GM12865 (cell line): Measurements from ENCODE around the gene HSF2BP.

Experiments used
- DNase-seq: peaks from one replicate; pipeline ENCODE4 v3.0.0; 2010; ENCODE audit warnings: low read depth
- H3K4me3 ChIP-seq: 2 replicates; pipeline ENCODE4 v1.5.1; 2011; ENCODE audit warnings: mild to moderate bottlenecking, low read depth, low read length, control low read depth
- CTCF ChIP-seq: IDR thresholded peaks from 2 replicates; pipeline ENCODE4 v1.5.1; 2011; ENCODE audit warnings: low read length, control low read depth, low read depth, inconsistent platforms; ENCODE audit not compliant: insufficient read depth; ENCODE audit errors: missing control alignments

Gene HSF2BP

GRCh38 chr21:43609501-43610340 lies 49.6 kb downstream of the HSF2BP start:
- H3K4me3 ChIP-seq: no peak overlapping the region
- DNase-seq: no peak
- no peak for TF ChIP-seq CTCF

- DNase-seq: no peak
- no peak for TF ChIP-seq CTCF
- no peak overlapping the region for H3K4me3 ChIP-seq
These were observed 50.6 kb downstream of the HSF2BP start for GRCh38 chr21:43608664-43609063.

- no peak overlapping the region for H3K4me3 ChIP-seq
- no peak for DNase-seq
- no peak for TF ChIP-seq CTCF
These were observed 51.1 kb downstream of the HSF2BP start for GRCh38 chr21:43608225-43608624.

GRCh38 chr21:43605320-43606215 lies 53.7 kb downstream of the HSF2BP start:
- H3K4me3 ChIP-seq: no peak overlapping the region
- TF ChIP-seq CTCF: no peak
- no peak for DNase-seq

GRCh38 chr21:43604505-43605204 lies 54.6 kb downstream of the HSF2BP start:
- DNase-seq: no peak
- no peak overlapping the region for H3K4me3 ChIP-seq
- TF ChIP-seq CTCF: no peak

GRCh38 chr21:43603641-43604504 lies 55.4 kb downstream of the HSF2BP start:
- DNase-seq: no peak
- no peak overlapping the region for H3K4me3 ChIP-seq
- no peak for TF ChIP-seq CTCF
